Calu3 (cell line): ENCODE measurements around the gene LRRC56. TPM values are rescaled to one million over a fixed set of nuclear protein-coding genes. Genes with fewer than 3 reads are reported as not detected.

Experiments
- BruUV-seq: library from RNA; stranded (reverse); fragments of 400-500 nt; replicated peaks from 2 replicates; lab custom pipeline; 2021; lab: Mats Ljungman, UMichigan
- CTCF ChIA-PET: fragments of 300-600 bp; sonication (Branson Sonifier 250); formaldehyde crosslinking; loops from one replicate; lab custom pipeline; 2022; ENCODE audit warnings: antibody characterized with exemption; lab: Charles Lee
- DNase-seq: peaks from one replicate; pipeline ENCODE4 v3.0.0; 2022
- H3K27ac Mint-ChIP-seq: one replicate; pipeline ENCODE4 v1.8.0; 2022; ENCODE audit warnings: mixed read lengths; ENCODE audit not compliant: unreplicated experiment
- H3K27me3 Mint-ChIP-seq: one replicate; pipeline ENCODE4 v1.8.0; 2022; ENCODE audit warnings: mixed read lengths; ENCODE audit not compliant: unreplicated experiment
- H3K36me3 Mint-ChIP-seq: one replicate; pipeline ENCODE4 v1.8.0; 2022; ENCODE audit warnings: mild to moderate bottlenecking, moderate library complexity, mixed read lengths; ENCODE audit not compliant: insufficient read depth, unreplicated experiment
- H3K4me1 Mint-ChIP-seq: one replicate; pipeline ENCODE4 v1.8.0; 2022; ENCODE audit warnings: mild to moderate bottlenecking, low read depth, mixed read lengths; ENCODE audit not compliant: unreplicated experiment
- H3K4me3 Mint-ChIP-seq: one replicate; pipeline ENCODE4 v1.8.0; 2022; ENCODE audit warnings: mild to moderate bottlenecking, low read depth, moderate library complexity, mixed read lengths; ENCODE audit not compliant: unreplicated experiment
- H3K9me3 Mint-ChIP-seq: one replicate; pipeline ENCODE4 v1.8.0; 2022; ENCODE audit warnings: low read depth, mixed read lengths; ENCODE audit not compliant: unreplicated experiment
- intact Hi-C: fragments of 100-400 bp; cut with micrococcal nuclease; formaldehyde crosslinking; loops from one replicate; pipeline ENCODE4 v1.10.0; 2022; ENCODE audit not compliant: unreplicated experiment
- total RNA-seq: library from RNA; stranded (reverse); gene quantifications from 2 replicates; pipeline ENCODE4 v1.2.3, GENCODE V29; 2022
- TF ChIP-seq, protein P1 (sequence below): fragments of 200-600 bp; IDR thresholded peaks from one replicate; pipeline ENCODE4 v1.8.0; 2022; ENCODE audit warnings: antibody characterized with exemption; ENCODE audit not compliant: unreplicated experiment

LRRC56 gene
- total RNA-seq, 1 experiment from 2014 or later = 2.6 TPM

DNA sequence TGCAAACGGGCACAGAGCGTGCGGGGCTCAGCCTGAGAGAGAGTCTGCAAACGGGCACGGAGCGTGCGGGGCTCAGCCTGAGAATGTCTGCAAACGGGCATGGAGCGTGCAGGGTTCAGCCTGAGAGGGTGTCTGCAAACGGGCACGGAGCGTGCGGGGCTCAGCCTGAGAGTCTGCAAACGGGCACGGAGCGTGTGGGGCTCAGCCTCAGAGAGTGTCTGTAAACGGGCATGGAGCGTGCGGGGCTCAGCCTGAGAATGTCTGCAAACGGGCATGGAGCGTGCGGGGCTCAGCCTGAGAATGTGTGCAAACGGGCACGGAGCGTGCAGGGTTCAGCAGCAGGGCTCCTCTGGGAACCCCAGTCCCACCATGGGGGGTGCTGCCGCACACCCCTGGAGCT is 52.5 kb downstream of the LRRC56 start:
- H3K4me3 Mint-ChIP-seq = no peak overlapping the region

DNA sequence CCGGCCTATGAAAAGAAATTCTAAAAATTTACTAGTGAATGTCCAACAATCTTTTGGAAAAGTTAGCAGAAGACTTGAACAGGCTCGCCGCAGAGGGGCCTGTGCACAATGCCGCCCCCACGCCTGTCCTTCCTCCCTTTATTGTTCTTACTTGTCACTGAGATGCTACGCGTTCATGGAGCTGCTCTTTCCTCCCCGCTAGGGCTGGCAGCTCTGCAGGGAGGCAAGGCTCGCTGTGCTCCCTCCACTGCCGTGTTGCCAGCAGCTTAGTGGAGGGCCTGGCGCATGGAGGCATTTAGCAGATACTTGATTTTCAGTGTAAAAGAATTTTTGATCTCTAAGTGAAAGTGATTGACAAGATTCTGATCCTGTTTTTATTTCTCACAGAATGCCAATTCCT is 53.7 kb downstream of the LRRC56 start:
- CTCF ChIA-PET = no interaction called here
- BruUV-seq = no TSS peak
- Mint-ChIP-seq H3K4me3 (no peak overlapping the region), H3K27ac (no peak overlapping the region), H3K27me3 (no peaks in the 10 kb centered on the region), H3K4me1 (peaks cover 23% of the 10 kb centered on the region), H3K36me3 (peaks cover 71% of the 10 kb centered on the region), H3K9me3 (no peaks in the 10 kb centered on the region)
- TF ChIP-seq, protein P1, sequence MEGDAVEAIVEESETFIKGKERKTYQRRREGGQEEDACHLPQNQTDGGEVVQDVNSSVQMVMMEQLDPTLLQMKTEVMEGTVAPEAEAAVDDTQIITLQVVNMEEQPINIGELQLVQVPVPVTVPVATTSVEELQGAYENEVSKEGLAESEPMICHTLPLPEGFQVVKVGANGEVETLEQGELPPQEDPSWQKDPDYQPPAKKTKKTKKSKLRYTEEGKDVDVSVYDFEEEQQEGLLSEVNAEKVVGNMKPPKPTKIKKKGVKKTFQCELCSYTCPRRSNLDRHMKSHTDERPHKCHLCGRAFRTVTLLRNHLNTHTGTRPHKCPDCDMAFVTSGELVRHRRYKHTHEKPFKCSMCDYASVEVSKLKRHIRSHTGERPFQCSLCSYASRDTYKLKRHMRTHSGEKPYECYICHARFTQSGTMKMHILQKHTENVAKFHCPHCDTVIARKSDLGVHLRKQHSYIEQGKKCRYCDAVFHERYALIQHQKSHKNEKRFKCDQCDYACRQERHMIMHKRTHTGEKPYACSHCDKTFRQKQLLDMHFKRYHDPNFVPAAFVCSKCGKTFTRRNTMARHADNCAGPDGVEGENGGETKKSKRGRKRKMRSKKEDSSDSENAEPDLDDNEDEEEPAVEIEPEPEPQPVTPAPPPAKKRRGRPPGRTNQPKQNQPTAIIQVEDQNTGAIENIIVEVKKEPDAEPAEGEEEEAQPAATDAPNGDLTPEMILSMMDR = no peak
- intact Hi-C loops = no loop called here
- no peak for DNase-seq

More for the DNA sequence above, 52.5 kb downstream of the LRRC56 start:
- Mint-ChIP-seq H3K9me3 (no peaks in the 10 kb centered on the region), H3K4me1 (peaks cover 23% of the 10 kb centered on the region), H3K27me3 (no peaks in the 10 kb centered on the region), H3K27ac (no peak overlapping the region), H3K36me3 (peaks cover 63% of the 10 kb centered on the region)
- TF ChIP-seq, protein P1 = no peak
- intact Hi-C loops = no loop called here
- BruUV-seq = no TSS peak
- no peak for DNase-seq
- CTCF ChIA-PET = no interaction called here

DNA sequence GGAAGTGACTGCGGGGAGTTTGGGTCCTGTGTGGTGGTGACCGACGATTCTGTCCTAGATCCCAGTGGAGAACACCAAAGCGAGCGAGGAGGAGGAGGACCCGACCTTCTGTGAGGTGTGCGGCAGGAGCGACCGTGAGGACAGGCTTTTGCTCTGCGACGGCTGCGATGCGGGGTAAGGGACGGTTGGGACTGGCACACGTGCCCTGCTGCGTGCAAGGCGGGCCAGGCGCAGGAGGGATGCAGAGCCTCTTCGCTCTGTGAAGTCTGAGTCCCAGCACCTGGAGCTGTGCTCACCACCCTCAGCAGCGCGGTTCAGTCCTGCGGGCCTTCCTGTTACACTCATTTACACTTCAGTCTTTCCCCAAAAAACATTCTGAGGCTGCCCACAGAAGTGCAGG is 55.2 kb downstream of the LRRC56 start:
- Mint-ChIP-seq H3K9me3 (no peaks in the 10 kb centered on the region), H3K4me3 (no peak overlapping the region), H3K27ac (no peak overlapping the region), H3K4me1 (peaks cover 9% of the 10 kb centered on the region), H3K36me3 (peaks cover 79% of the 10 kb centered on the region), H3K27me3 (no peaks in the 10 kb centered on the region)
- intact Hi-C loops = no loop called here
- BruUV-seq = no TSS peak
- no peak for DNase-seq
- CTCF ChIA-PET = no interaction called here
- TF ChIP-seq, protein P1 = no peak

DNA sequence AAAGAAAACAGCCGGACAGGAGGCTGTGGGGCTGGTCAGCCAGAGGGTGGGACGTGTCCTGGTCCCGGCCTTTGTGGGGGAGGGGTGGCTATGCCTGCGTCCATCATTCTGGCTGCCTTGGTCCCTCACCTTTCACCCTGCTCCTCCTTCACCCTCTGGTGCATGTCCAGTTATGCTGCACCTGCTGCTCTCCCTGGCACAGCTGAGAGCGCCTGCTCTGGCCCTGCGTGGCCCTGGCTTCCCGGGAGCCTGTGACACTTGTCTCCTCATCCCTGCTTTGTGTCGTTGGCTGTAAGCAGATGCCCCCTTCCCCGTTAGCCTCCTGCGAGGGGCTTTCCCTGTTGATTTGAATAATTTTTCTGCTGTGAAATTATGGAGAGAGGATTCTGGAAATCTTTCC is 55.6 kb downstream of the LRRC56 start:
- no peak overlapping the region for H3K27ac Mint-ChIP-seq
- no peaks in the 10 kb centered on the region for H3K27me3 Mint-ChIP-seq
- CTCF ChIA-PET = no interaction called here
- H3K36me3 Mint-ChIP-seq = peaks cover 79% of the 10 kb centered on the region
- intact Hi-C loops = no loop called here
- peaks cover 5% of the 10 kb centered on the region for H3K4me1 Mint-ChIP-seq
- no peak for DNase-seq
- no peak overlapping the region for H3K4me3 Mint-ChIP-seq
- TF ChIP-seq, protein P1 = no peak
- H3K9me3 Mint-ChIP-seq = no peaks in the 10 kb centered on the region
- BruUV-seq = no TSS peak
